GM19035 (cell line): Measurements from ENCODE around the gene CEP89.
"Not testable (repeated sequence)": the region's sequence is repeated elsewhere in the genome, so short reads cannot be mapped to it uniquely, and the experiment has no call there.

ENCODE experiments used
- ATAC-seq: cut with Tn5 transposase; IDR thresholded peaks from one replicate; pipeline ENCODE4 v1.9.1; 2021; ENCODE audit not compliant: unreplicated experiment

CEP89 gene

DNA sequence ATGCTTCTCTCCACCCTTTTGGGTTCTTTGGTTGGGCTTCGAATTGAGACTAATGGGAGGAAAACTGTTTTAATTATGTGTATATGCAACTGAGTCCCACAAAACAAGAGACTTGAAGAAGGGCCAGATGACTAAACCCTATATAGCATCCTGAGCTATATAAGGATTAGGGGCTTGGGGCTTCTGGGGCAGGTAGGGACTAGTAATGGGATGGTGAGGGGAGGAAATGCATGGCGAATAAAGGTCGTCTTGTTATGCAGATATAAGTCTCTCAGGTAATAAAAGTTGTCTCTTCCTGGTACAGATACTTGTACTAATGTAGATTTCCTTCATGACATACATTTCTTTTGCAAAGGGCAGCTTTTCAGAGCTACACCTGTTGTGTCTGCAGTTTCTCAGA, 99.4 kb downstream of the CEP89 start:
- ATAC-seq, result no peak

DNA sequence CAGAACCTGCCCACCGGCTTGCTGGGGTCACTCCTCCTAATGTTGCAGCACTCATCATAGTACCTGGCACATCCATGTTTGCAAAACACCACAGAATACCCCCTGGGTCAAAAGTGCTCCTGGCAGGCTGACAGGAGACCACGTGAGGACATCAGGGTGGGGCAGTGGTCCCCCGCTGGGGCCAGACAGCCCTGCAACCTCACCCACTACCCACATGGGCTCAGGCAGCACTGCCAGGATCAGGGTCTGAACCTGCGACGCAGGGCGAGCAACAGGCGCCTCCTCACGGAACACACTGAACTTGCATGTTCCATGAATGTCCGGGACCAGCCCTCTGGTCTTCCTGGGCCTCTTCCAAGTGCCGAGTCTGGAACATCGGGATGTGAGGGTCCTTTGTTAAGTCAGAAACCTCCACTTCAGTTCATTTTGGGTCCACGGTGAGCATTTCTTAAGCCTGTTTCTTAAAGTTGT, 100.7 kb downstream of the CEP89 start:
- no peak for ATAC-seq

DNA sequence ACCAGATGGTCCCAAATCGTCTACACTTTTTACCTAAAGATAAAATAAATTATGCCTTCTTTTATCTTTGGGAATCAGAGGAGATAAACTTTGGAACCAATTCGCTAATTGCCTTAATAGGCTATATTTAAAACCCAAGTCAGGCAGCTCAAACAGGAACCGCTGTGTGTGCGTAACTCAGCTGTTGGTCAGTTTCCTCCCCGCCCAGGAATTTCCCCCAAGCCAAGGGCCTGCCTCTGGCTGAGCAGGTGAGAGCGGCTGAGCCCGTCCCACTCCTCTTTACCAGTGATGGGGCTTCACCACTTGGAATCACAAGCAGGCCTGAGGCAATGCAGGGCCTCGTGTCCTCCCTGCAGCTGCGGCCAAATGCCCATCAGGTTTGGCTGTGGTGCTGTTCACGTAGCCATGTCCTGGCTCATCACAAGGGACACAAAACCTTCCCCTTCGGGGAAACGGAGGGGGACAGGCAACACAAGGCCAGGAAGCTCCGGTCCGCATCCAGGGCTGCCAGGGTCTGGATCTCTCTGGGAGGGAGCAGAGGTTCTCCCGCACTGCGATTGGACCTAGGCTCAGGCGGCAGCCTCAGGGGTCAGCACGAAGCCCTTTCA, 101.7 kb downstream of the CEP89 start:
- no peak for ATAC-seq

DNA sequence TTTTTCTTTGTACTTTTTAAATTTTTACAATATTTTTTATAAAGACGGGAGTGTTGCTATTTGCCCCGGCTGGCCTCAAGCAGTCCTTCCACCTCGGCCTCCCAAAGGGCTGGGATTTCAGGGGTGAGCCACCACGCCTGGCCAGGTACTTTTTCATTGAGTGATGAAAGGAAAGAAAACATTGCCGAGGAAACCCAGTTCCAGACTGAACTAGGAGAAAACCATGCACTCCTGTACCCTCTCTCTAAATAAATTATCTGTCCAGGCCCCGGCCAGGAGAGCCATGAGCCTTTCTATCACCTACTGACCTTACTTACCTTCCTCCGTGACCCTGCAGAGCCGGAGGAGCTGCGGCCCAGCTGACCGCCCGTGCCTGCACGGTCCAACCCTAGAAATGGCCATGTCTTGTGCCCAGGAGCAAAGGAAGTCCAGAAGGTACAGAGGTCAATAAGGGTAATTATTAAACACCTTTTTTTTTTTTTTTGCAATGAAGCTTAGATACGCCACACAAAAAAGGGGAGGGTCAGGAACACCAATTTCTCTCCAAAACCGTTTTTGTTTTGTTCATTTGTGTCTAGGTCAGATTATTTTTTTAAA, 102.3 kb downstream of the CEP89 start, which contains the start of gene SLC7A9:
TSS of gene SLC7A9 (minus strand) at position 399 of the 597 bp plus-strand sequence. CDS start 1,233 bp downstream, outside the sequence.
- no peak for ATAC-seq

DNA sequence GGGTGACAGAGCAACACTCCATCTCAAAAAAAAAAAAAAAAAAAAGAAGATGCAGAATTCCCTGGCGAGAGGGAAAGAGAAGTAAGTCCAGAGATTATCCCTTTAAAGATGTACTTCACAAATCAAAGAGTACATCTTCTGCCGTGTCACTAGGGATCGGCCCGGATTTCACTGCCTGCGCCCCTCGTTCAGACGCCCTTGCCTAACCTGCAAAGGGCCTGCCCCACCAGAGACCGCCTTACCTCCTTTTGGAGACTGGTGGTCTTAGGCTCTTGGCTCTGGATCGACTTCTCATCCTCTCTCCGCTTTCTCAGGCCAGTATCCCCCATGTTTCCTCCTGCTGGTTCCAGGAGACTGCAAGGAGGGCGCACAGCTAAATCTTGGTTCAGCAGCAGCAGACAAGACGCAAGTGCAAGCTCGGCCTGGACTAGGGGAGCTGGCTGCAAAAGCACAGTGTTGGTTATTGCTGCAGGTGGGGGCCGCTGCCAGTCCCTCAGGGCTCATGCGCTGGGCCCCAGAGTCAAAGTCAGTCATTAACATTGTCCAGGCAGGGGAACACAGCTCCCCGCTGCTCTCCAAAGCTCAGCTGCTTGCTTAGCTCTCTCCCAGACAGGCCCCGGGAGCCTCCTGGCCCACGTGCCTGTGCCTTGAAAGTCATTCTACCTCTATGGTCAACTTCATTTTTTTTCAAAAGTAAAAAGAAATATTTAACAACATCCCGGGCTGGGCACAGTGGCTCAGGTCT, 103.4 kb downstream of the CEP89 start:
- ATAC-seq, result no peak

DNA sequence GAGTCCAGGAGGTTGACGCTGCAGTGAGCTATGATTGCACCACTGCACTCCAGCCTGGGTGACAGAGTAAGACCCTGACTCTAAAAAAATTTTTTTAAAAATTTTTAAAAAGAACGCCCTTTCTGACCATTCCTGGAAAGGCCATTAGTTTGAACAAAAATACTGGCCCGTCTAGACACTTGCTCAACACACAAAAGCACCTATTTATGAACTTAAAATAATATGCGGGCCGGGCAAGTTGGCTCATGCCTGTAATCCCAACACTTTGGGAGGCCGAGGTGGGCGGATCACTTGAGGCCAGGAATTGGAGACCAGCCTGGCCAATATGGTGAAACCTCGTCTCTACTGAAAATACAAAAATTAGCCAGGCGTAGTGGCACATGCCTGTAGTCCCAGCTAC, 104.3 kb downstream of the CEP89 start:
- ATAC-seq, result not testable (repeated sequence)

DNA sequence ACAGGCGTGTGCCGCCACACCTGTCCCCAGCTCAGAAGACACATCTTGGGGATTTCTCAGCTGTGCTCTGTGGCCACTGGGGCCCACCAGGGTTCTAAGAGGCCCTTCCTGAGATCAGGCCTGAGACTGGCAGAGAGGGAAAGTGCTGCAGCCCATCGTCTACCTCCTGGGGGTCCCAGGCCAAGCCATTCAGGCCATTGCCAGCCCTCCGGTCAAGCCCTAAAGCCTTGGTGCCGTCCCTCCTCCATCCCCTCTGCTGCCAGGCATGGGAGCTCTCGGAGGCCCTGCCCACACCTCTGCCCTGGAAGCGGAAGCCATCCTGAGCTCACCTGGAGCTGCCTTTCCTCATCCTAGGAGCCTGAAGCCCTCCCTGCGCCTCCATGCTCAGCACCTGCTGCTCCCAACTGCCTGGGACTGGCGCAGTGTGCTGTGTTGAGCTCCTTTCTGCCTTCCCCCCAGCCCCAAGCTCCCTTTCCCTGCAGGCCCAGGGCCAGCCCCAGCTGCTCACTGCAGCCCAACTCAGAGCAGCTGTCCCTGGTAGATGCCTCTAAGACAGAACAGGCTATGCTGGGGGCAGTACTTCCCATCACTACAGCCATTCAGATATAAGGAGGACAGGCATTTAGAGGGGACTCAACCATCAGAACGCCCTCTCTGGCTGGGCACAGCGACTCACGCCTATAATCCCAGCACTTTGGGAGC, 105.0 kb downstream of the CEP89 start:
- ATAC-seq, result no peak

DNA sequence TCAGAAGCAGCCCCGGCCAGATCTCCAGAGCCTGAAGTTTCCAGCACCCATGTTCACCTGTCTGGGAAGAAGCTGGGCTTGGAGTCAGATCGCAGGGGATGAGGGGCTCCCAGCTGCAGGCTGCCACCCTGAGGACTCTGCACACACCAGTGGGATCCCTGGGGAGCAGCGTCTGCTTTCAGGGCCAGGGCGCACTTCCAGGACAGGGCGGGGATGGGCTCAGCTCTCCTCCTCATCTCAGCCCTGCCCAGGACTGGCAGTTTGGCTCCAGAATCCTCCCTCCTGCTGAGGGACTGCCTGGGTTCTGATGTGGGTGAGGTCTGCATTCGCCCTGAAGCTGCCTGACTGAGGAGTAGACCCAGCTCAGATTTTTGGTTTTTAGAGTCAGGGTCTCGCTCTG, 105.7 kb downstream of the CEP89 start:
- no peak for ATAC-seq

DNA sequence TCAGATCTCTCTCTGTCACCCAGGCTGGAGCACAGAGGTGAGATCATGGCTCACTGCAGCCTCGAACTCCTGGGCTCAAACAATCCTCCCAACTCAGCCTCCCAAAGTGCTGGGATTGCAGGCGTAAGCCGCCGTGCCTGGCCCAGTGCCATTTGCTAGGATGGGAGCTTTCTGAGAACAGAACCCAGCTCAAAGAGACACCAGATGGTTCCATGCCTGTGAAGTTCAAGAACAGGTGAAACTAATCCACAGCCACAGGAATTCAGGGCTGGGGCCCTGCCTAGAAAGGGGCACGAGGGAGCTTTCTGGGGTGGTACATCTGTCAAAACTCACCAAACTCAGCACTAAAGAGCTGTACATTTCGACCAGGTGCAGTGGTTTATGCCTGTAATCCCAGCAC, 106.4 kb downstream of the CEP89 start:
- no peak for ATAC-seq

DNA sequence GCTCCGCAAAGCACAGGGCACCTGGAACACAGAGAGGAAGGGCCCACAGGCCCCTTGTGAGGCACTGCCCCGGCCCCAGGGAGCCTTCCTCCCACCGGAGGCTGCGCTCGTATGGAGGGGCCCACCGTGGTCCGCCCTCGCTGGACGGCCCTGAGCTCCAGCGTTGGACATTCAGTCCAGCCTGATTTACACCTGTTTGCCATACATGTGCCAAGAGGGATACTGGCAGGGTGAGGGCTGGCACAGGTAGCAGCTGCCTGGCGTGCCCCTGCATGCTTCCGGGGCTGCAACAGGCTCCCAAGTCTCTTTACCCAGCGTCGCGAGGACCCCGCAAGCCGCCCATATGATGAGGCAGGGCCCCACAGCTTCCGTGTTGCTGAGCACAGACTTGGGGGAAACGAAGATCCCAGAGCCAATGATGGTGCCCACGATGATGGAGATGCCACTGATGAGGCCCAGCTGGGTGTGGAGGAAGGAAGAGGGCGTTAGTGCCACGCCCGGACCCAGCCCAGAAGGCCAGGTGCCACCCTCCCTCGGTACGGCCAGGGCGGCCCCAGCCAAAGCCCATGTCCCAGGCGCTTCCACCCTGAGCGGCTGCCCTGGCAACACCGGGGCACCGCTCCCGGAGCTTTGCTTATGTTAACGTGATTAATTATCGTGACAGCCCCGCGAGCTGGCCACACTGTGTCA, 107.3 kb downstream of the CEP89 start:
- ATAC-seq, result no peak

DNA sequence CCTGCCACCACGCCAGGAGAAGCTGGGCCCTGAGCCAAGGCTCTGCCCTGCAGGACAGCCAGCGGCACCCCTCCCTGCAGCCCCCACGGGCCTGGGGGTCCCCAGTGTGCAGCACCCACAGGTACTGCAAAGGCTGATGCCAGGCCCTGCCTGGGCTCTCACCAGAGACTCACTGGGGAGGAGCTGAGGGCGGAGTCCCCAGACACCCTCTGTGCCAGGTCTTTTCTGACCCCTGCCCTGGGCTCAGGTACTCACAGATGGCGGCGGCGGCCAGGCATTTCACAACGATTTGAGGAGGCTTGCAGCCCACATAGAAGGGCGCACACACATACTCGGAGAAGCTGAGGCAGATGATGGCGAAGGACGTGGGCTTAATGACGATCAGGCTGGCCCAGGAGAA, 107.9 kb downstream of the CEP89 start:
- no peak for ATAC-seq

DNA sequence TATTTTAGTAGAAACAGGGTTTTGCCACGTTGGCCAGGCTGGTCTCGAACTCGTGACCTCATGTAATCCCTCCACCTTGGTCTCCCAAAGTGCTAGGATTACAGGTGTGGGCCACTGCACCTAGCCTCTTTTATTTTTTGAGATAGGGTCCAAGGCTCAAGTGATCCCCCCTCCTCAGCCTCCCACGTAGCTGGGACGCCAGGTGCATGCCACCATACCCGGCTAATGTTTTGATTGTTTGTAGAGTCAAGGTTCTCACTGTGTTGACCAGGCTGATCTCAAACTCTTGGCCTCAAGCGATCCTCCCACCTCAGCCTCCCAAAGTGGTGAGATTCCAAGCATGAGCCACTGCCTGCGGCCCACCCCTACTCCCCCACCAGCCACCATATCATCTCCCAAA, 108.5 kb downstream of the CEP89 start:
- no peak for ATAC-seq

DNA sequence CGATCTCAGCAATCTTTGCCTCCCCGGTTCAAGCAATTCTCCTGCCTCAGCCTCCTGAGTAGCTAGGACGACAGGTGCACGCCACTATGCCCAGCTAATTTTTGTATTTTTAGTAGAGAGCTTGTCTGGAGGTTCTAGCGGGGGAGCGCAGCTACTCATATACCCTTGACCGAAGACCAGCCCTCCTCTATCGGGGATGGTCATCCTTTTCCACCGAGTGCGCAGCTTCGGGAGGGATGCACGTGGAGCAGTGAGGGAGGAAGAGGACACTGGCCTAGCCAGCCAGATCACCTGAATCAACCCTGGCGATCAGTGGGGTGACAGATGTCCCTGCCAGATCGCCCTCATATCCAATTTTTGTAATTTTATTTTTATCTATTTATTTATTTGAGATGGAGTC, 109.0 kb downstream of the CEP89 start:
- ATAC-seq, result no peak

DNA sequence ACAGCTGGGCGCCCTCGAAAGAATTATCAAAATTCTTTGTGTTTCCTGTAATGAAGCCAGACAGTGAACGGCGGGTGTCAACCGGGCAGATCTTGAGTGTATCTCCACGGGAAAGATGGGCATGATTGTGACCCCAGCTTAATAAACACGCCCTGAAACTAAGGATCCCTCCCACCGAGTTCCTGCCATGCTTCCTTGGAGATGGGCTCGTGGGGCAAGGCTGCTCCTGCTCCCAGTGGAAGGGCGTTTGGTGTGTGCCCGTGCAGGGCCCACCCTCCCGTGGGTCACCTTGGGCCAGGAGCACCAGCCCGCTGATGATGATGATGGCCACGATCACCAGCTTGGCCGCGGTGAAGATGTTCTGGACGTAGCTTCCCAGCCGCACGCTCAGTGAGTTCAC, 109.6 kb downstream of the CEP89 start:
- ATAC-seq, result no peak

DNA sequence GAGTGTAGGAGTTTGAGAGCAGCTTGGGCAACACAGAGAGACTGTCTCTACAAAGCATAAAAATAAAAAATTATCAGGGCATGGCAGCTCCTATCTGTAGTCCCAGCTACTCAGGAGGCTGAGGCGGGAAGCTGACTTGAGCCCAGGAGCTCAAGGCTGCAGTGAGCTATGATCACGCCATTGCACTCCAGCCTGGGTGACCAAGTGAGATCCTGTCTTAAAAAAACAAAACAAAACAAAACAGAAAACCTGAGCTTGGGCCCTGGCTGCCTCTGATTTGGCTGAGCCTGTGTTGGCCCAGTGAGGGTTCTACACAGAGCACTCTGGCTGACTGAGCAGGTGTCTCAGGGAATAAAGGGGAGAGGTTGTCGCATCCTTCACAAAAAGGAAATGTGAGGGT, 110.2 kb downstream of the CEP89 start:
- ATAC-seq, result no peak

DNA sequence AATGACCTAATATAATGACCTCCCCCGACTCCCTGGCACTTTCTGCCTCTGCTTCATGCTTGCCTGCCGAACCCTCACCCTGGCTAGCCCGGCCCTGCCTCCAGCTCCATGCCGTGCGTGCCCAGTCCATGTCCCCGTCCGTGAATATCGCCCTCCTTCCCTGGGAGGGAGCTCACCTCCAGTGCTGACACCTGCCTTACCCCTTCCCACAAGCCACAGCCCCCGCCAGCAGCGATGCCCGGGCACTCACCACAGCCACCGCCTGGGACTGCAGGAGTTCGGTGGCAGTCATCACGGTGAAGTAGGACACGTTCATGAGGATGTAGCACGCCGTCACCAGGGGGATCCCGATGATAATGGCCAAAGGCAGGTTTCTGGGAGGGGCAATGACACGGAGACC, 112.2 kb downstream of the CEP89 start:
- no peak for ATAC-seq

DNA sequence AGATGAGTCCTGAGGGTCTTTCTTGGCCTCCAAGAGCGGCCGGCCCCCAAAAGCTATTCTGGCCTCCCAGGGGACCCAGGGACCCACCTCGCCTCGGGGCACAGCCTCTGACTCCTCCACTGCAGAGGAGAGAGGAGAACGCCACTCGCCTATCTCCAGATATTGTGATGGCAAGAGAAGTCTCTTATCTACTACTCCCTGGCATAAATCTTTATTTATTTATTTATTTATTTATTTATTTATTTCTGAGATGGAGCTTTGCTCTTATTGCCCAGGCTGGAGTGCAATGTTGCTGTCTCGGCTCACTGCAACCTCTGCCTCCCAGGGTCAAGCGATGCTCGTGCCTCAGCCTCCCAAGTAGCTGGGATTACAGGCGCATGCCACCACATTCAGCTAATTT, 113.2 kb downstream of the CEP89 start:
- no peak for ATAC-seq

DNA sequence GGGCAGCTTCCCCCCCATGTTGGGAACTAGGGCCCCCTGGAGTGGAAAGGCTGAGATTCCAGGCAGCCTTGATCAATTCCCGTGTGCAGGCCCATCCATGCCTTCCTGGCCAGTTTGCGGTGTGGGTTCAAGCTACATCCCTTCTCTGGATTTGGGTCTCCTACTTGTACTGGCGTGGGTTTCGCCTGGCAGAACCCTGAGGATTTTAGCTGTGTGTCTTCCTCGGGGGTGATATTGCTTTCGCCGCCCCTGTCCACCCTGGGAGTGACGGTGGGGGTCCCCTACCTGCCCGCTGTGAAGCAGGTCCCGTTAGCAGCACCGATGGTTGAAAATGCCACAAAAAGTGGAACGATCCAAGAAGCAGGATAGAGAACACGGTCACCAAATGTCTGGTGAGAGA, 113.6 kb downstream of the CEP89 start:
- no peak for ATAC-seq

DNA sequence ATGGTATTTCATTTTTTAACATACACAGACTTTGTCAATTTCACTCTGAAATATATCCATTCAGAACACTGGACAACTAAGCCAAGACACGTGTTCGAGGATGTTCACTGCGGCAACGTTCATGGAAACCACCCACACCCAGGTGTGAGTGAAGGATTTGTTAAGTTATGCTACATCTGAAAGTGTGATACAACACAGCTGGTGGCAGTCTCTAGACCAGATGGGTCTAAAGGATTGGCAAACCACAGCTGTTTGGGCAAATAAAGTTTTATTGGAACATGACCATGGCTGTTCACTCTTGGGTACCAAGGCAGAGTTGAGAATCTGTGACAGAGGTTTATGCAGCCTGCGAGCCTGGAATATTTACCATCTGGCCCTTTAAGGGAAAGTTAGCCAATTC, 114.2 kb downstream of the CEP89 start:
- ATAC-seq, result no peak

DNA sequence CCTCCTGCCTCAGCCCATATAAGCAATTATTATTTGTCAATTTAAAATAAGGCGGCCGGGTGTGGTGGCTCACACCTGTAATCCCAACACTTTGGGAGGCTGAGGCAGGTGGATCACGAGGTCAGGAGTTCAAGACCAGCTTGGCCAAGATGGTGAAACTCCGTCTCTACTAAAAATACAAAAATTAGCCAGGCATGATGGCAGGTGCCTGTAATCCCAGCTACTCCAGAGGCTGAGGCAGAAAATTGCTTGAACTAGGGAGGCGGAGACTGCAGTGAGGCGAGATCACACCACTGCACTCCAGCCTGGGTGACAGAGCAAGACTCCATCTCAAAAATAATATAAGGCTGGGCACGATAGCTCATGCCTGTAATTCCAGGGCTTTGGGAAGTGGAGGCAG, 114.9 kb downstream of the CEP89 start:
- ATAC-seq, result not testable (repeated sequence)

DNA sequence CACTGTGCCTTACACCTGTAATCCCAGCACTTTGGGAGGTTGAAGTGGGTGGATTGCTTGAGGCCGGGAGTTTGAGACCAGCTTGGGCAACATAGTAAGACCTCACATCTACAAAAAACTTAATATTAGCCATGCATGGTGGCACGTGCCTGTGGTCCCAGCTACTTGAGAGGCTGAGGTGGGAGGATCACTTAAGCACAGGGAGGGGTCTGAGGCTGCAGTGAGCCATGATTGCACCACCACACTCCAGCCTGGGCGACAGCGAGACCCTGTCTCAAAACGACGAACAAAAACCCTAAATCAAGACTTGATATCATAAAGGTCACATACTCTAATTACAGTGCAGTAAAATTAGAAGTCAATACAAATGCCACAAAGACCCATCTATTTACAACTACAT, 119.5 kb downstream of the CEP89 start:
- no peak for ATAC-seq
